Activated gamma-delta T cell (primary cell): ENCODE measurements around the gene PNPLA6.

Experiments used
- DNase-seq: peaks from one replicate; lab custom pipeline; 2025; lab: John Stamatoyannopoulos, UW
- total RNA-seq, 2 donors: gene quantifications; one replicate each; lab custom pipeline; 2026; lab: John Stamatoyannopoulos, UW

The PNPLA6 gene
- total RNA-seq, result 110 to 127 reads per million in 2 donors

DNA sequence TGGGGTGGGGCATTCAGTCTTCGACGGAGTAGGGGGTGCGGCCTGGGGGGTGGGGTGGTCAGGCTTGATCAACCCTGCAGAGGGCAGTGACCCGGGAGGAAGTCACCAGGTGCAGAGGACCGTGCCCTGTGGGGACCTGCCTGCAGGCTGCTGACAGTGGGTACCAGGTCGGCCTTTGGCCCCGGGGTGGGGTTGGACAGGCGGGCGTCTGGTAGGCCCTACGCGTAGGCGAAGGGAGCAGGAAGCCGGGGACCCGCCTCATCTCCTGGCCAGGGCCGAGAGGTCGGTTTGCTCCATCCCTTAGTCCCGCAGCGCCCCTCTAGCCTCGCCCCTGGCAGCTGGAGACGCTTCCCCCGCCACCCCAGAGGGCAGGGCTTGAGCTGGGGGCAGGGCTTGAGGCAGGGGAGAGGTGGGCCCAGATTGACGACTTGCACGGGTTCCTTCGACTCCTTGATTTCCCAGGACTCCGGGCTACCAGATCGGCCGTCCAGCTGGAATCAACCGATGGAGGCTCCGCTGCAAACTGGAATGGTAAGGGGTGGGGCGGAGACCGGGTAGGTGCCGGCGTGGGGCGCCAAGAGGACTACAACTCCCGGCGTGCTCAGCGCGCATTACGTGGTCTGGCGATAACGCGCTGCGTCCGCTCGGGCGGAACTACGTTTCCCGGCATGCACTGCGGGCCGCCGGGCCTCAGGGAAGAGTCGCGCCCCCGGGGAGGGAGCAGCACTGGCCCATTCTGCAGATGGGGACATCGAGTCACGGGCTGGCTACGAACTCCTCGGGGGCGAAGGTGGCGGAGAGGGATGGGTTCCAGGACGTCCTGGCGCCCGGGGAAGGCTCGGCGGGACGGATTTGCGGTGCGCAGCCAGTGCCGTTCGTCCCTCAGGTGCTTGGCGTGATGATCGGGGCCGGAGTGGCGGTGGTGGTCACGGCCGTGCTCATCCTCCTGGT, at the start of gene PNPLA6:
Gene PNPLA6, plus strand, starts transcription at position 671 of the 951 bp plus-strand sequence. Its CDS starts 72 bp downstream, at position 743.
- peak; percentile 83 for DNase-seq

- DNase-seq, result no peak
These were observed 48.6 kb upstream of the PNPLA6 start for GRCh38 chr19:7486923-7487322.

DNA sequence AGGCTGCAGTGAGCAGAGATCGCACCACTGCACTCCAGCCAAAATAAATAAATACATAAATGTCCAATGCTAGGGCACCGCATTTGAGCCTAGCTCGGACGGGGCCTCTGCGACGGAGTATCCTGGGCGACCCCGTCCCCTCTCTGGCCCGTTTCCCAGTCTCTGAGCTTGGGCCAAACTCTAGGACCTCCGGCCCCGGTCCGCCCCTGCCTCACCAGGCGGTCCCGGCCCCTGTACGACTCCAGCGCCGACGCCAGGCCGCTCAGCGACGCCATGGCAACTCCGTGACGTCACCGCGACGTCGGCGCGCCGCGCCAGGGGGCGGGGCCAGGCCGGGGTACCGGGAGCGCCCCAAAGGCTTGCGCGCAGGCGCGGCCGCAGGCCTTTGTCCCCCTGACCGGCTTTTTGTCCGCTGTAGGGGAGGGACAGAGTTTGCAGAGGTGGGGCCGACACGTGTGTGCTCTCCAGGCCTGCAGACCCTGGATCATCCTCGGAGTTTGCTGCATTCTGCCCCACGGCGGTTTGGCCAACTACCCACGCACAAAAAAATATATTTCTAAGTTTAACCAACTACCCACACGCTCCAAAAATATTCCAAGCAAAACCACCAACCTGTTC, 46.7 kb upstream of the PNPLA6 start, which contains the start of gene PEX11G:
Gene PEX11G, minus strand, starts transcription at position 300 of the 618 bp plus-strand sequence. Its CDS starts 25 bp downstream, at position 275.
- DNase-seq, result peak; percentile 87

GRCh38 chr19:7489609-7490044, 45.9 kb upstream of the PNPLA6 start:
- no peak for DNase-seq

GRCh38 chr19:7492142-7492541, 43.4 kb upstream of the PNPLA6 start:
- DNase-seq, result no peak

GRCh38 chr19:7492558-7492957, 43.0 kb upstream of the PNPLA6 start:
- DNase-seq, result no peak

- no peak for DNase-seq
These were observed 41.0 kb upstream of the PNPLA6 start for GRCh38 chr19:7494416-7495098.

- no peak for DNase-seq
These were observed 38.2 kb upstream of the PNPLA6 start for GRCh38 chr19:7497292-7497691.

GRCh38 chr19:7500811-7501450, 34.6 kb upstream of the PNPLA6 start:
- no peak for DNase-seq

DNA sequence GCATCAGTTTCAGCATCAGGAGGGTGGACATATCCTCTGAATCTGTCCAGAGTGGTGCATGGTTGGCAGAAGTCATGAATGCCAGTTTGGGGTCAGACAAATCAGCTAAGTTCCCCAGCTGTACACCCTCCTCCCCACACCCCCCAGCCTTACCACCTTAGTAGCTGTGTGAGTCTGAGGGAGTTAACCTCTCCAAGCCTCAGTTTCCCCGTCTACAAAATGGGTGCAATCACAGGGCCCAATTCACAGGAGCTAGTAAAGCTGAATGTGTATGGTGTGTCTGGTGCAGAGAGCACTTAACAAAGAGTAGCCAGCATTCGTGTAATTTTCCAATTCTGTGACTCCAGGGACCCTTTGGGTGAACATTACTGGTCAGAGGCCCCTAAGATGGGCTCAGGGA, 33.0 kb upstream of the PNPLA6 start:
- no peak for DNase-seq

DNA sequence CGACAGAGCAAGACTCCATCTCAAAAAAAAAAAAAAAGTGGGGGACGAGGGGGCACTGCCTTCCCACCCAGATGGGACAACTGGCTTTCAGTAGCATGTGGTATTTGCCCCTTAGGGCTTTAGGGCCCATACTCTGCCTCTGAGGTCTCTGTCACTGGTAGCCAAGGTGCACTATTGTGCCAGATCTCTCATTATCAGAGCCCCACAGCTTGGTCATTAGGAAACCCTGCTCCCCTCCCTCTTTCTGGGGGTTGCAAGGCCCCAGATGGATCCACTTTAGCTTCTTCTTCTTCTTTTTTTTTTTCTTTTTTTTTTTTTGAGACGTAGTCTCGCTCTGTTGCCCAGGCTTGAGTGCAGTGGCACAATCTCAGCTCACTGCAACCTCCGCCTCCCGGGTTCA, 30.8 kb upstream of the PNPLA6 start:
- no peak for DNase-seq

- no peak for DNase-seq
These were observed 30.2 kb upstream of the PNPLA6 start for GRCh38 chr19:7505288-7505681.

DNA sequence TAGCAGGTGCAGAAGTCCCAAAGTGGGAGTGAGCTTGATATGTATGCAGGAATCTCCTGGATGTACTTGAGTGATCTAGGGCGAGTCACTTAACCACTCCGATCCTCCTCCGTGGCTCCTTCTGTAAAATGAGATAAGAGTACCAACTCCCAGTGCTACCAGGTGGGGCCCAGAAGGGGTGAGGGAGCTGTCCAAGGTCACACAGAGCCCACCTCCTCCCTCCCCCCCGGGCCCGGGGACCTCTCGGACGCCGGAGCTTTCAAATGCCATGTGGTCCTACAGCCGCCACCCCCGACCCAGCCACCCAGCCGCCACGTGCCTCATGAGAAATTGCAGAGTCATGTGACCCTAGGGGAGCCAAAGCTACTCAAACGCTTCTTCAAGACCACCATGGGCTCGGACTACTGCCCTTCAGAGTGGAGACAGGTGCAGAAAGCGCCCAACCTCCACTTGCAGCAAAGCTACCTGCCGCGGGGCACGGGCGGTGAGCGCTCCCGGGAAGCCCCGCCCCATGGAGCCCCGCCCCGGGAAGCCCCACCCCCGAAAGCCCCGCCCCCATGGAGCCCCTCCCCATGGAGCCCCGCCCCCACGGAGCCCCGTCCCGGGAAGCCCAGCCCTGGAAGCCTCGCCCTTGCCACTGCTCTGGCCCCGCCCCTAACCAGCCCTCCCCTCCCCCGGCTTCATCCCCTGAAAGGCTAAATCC, 29.7 kb upstream of the PNPLA6 start:
- DNase-seq, result no peak

- no peak for DNase-seq
These were observed 28.9 kb upstream of the PNPLA6 start for GRCh38 chr19:7506385-7507328.

- no peak for DNase-seq
These were observed 27.6 kb upstream of the PNPLA6 start for GRCh38 chr19:7507884-7508283.

DNA sequence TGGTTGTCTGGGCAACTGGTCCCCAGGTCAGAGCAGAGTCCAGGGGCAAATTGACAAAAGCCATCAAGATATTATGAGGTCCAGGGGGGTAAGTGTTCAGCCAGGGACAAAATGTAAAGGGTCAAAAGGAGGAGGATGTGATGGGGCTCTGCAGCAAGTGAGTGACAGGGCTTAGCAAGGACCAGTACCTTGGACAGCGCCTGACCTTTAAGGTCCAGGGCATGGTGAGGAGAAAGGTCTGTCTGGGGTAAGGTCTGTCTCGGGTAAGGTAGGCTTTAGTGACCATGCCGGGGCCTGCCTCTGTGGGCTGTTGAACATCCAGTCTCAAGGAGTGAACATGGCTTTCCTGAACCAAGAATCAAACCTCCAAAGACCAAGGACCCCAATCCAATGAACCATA, 25.9 kb upstream of the PNPLA6 start:
- DNase-seq, result no peak

- no peak for DNase-seq
These were observed 23.1 kb upstream of the PNPLA6 start for GRCh38 chr19:7512400-7512851.

- DNase-seq, result no peak
These were observed 21.5 kb upstream of the PNPLA6 start for GRCh38 chr19:7513809-7514642.

- DNase-seq, result no peak
These were observed 20.3 kb upstream of the PNPLA6 start for GRCh38 chr19:7515110-7515644.
